Measurements from ENCODE around the gene TEX51.

TEX51 gene

GRCh38 chr2:126866451-126866850, 32.2 kb upstream of the TEX51 start:
- Histone ChIP-seq H3K4me3 (ENCODE audit: insufficient read depth, low read length, poor library complexity, severe bottlenecking) (no peak overlapping the region), H3K9me2 (replicated peaks; ENCODE audit: insufficient read depth, low read length) (no peaks in the 10 kb centered on the region), H3K79me2 (ENCODE audit: insufficient read depth, low read length) (no peaks in the 10 kb centered on the region), H3K9me3 (ENCODE audit: insufficient read depth, low read length) (no peaks in the 10 kb centered on the region), H3K27ac (ENCODE audit: low read depth, low read length) (no peak overlapping the region), H2AFZ (ENCODE audit: low read depth, low read length, severe bottlenecking) (no peak overlapping the region), H3K27me3 (ENCODE audit: low read length) (no peaks in the 10 kb centered on the region), H3K9ac (ENCODE audit: low read length) (no peak overlapping the region), H3K36me3 (ENCODE audit: low read length) (no peaks in the 10 kb centered on the region), H3F3A (ENCODE audit: insufficient read depth) (no peaks in the 10 kb centered on the region), H3K4me2 (ENCODE audit: low read depth, low read length, poor library complexity, severe bottlenecking) (no peak overlapping the region), H4K20me1 (ENCODE audit: low read depth, low read length) (no peaks in the 10 kb centered on the region)
- TF ChIP-seq CTCF (IDR thresholded peaks at IDR 0.05; ENCODE audit: insufficient read depth, low read length, poor library complexity, severe bottlenecking) (no peak), EZH2phosphoT487 (conservative IDR thresholded peaks at IDR 0.05; ENCODE audit: low read length) (no peak)

GRCh38 chr2:126874961-126875360, 23.7 kb upstream of the TEX51 start:
- Histone ChIP-seq H2AFZ (ENCODE audit: low read depth, low read length, severe bottlenecking) (no peak overlapping the region), H3K4me3 (ENCODE audit: insufficient read depth, low read length, poor library complexity, severe bottlenecking) (no peak overlapping the region), H3K9me3 (ENCODE audit: insufficient read depth, low read length) (no peaks in the 10 kb centered on the region), H3K27me3 (ENCODE audit: low read length) (no peaks in the 10 kb centered on the region), H3K9me2 (replicated peaks; ENCODE audit: insufficient read depth, low read length) (no peaks in the 10 kb centered on the region), H3K27ac (ENCODE audit: low read depth, low read length) (no peak overlapping the region), H3K4me2 (ENCODE audit: low read depth, low read length, poor library complexity, severe bottlenecking) (no peak overlapping the region), H3K9ac (ENCODE audit: low read length) (no peak overlapping the region), H4K20me1 (ENCODE audit: low read depth, low read length) (no peaks in the 10 kb centered on the region), H3K79me2 (ENCODE audit: insufficient read depth, low read length) (no peaks in the 10 kb centered on the region), H3K36me3 (ENCODE audit: low read length) (no peaks in the 10 kb centered on the region), H3F3A (ENCODE audit: insufficient read depth) (no peaks in the 10 kb centered on the region)
- no peak for TF ChIP-seq CTCF (IDR thresholded peaks at IDR 0.05; ENCODE audit: insufficient read depth, low read length, poor library complexity, severe bottlenecking)
- TF ChIP-seq EZH2phosphoT487 (conservative IDR thresholded peaks at IDR 0.05; ENCODE audit: low read length) = no peak

GRCh38 chr2:126876631-126877030, 22.1 kb upstream of the TEX51 start:
- no peaks in the 10 kb centered on the region for H3K9me2 ChIP-seq (replicated peaks; ENCODE audit: insufficient read depth, low read length)
- H4K20me1 ChIP-seq (ENCODE audit: low read depth, low read length) = no peaks in the 10 kb centered on the region
- H3K4me3 ChIP-seq (ENCODE audit: insufficient read depth, low read length, poor library complexity, severe bottlenecking) = no peak overlapping the region
- H3K9ac ChIP-seq (ENCODE audit: low read length) = no peak overlapping the region
- no peak overlapping the region for H3K27ac ChIP-seq (ENCODE audit: low read depth, low read length)
- TF ChIP-seq CTCF (IDR thresholded peaks at IDR 0.05; ENCODE audit: insufficient read depth, low read length, poor library complexity, severe bottlenecking) (no peak), EZH2phosphoT487 (conservative IDR thresholded peaks at IDR 0.05; ENCODE audit: low read length) (no peak)
- H3K79me2 ChIP-seq (ENCODE audit: insufficient read depth, low read length) = no peaks in the 10 kb centered on the region
- no peaks in the 10 kb centered on the region for H3K27me3 ChIP-seq (ENCODE audit: low read length)
- H3F3A ChIP-seq (ENCODE audit: insufficient read depth) = no peaks in the 10 kb centered on the region
- no peak overlapping the region for H2AFZ ChIP-seq (ENCODE audit: low read depth, low read length, severe bottlenecking)
- no peaks in the 10 kb centered on the region for H3K36me3 ChIP-seq (ENCODE audit: low read length)
- H3K4me2 ChIP-seq (ENCODE audit: low read depth, low read length, poor library complexity, severe bottlenecking) = no peak overlapping the region
- no peaks in the 10 kb centered on the region for H3K9me3 ChIP-seq (ENCODE audit: insufficient read depth, low read length)

All from SU-DHL-6 (cell line).